VCaP (cell line): ENCODE data around the gene WWOX.

Source experiments
- H3K27ac ChIP-seq: fragments of 450-650 bp; 2 replicates; pipeline ENCODE4 v1.5.1; 2017
- CTCF ChIP-seq: fragments of 450-650 bp; conservative IDR thresholded peaks from 2 replicates; pipeline ENCODE4 v1.5.1; 2017; ENCODE audit warnings: mild to moderate bottlenecking, moderate library complexity

The WWOX gene

GRCh38 chr16:78608305-78608776 is 508.9 kb downstream of the WWOX start:
- H3K27ac ChIP-seq: no peak overlapping the region
- TF ChIP-seq CTCF: no peak

GRCh38 chr16:78609402-78610274 is 510.2 kb downstream of the WWOX start:
- H3K27ac ChIP-seq: no peak overlapping the region
- TF ChIP-seq CTCF: no peak

- TF ChIP-seq CTCF: no peak
- H3K27ac ChIP-seq: no peak overlapping the region
Observed at GRCh38 chr16:78611318-78611717, 511.9 kb downstream of the WWOX start.

GRCh38 chr16:78619811-78620210 is 520.4 kb downstream of the WWOX start:
- no peak for TF ChIP-seq CTCF
- no peak overlapping the region for H3K27ac ChIP-seq

GRCh38 chr16:78620291-78620690 is 520.8 kb downstream of the WWOX start:
- TF ChIP-seq CTCF: no peak
- no peak overlapping the region for H3K27ac ChIP-seq

GRCh38 chr16:78623796-78624195 is 524.3 kb downstream of the WWOX start:
- no peak for TF ChIP-seq CTCF
- no peak overlapping the region for H3K27ac ChIP-seq

GRCh38 chr16:78624366-78624765 is 524.9 kb downstream of the WWOX start:
- H3K27ac ChIP-seq: no peak overlapping the region
- TF ChIP-seq CTCF: no peak
